ENCODE results near the gene FIBP.

Gene FIBP

DNA sequence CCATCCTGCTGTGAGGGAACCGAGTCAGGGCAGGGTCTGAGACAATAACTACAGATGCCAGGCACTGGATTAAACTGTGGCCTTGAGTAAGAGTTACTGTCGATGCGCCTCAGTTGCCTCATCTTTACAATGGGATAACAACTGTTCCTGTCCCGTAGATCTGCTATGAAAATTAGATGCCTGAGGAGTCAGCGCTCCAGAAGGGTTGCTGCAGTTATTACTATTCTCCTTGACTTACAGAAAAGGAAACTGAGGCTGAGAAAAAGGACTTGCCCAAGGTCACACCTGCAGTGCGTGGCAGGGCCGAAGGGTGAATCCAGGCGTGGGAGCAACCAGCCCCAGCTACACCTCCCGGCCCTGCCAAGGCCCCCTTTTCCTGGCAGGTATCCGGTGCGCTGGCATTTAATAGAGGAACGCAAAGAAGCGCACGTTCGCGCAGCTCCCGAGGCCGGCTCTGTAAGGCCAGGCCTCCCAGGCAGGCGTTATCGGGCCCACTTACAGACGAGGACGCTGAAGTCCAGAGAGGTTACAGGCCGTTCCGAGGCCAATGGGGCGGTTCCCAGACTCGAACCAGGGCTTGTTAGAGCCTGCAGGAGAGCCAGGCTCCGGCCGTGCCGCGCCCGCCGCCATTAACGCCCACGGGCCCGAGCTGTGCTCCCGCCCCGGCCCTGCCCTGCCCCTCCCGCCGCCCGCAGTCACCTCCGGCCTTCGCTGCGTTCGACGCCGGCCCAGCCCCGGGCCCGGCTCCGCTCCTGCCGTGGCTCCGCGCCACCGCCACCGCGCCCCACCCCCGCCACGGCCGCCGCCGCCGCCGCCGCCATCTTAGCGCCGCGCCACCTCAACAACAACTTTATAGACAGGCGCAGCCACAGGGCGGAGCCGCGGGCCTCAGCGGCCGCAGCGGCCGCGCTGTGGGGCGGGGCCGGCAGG is 30.2 kb upstream of the FIBP start, which contains the start of gene C11orf68:
C11orf68 (minus strand) TSS at position 852 of the 930 bp plus-strand sequence; CDS start at position 821, 31 bp downstream.
- Histone ChIP-seq H3K36me3 (ENCODE audit: insufficient read depth, low read length) (peaks cover 8% of the 10 kb centered on the region; the same call in 1 of the 2 replicates), H3F3A (ENCODE audit: low read depth) (no peaks in the 10 kb centered on the region), H3K27me3 (ENCODE audit: insufficient read depth, low read length, poor library complexity, severe bottlenecking) (no peaks in the 10 kb centered on the region), H3K4me3 (ENCODE audit: low read length, poor library complexity, severe bottlenecking) (peak within 1 kb of the TSS; percentile 99), H2AFZ (ENCODE audit: low read length) (peak within 1 kb of the TSS; percentile 94), H3K79me2 (ENCODE audit: insufficient read depth, low read length) (peaks cover 43% of the 10 kb centered on the region), H3K9me2 (replicated peaks; ENCODE audit: low read depth, low read length) (no peaks in the 10 kb centered on the region), H3K9me3 (ENCODE audit: insufficient read depth, low read depth, low read length) (no peaks in the 10 kb centered on the region), H3K9ac (ENCODE audit: low read depth, low read length, poor library complexity, severe bottlenecking) (peak within 1 kb of the TSS; percentile 93), H3K4me1 (ENCODE audit: insufficient read depth, low read length, poor library complexity, severe bottlenecking) (peaks cover 33% of the 10 kb centered on the region), H3K4me2 (ENCODE audit: low read depth, low read length, poor library complexity, severe bottlenecking) (peak within 1 kb of the TSS; percentile 98), H4K20me1 (ENCODE audit: insufficient read depth, low read length, poor library complexity, severe bottlenecking) (peaks cover 15% of the 10 kb centered on the region)
- no peak for TF ChIP-seq EZH2phosphoT487 (IDR thresholded peaks at IDR 0.05; ENCODE audit: borderline replicate concordance)
- TF ChIP-seq, protein P1, sequence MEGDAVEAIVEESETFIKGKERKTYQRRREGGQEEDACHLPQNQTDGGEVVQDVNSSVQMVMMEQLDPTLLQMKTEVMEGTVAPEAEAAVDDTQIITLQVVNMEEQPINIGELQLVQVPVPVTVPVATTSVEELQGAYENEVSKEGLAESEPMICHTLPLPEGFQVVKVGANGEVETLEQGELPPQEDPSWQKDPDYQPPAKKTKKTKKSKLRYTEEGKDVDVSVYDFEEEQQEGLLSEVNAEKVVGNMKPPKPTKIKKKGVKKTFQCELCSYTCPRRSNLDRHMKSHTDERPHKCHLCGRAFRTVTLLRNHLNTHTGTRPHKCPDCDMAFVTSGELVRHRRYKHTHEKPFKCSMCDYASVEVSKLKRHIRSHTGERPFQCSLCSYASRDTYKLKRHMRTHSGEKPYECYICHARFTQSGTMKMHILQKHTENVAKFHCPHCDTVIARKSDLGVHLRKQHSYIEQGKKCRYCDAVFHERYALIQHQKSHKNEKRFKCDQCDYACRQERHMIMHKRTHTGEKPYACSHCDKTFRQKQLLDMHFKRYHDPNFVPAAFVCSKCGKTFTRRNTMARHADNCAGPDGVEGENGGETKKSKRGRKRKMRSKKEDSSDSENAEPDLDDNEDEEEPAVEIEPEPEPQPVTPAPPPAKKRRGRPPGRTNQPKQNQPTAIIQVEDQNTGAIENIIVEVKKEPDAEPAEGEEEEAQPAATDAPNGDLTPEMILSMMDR (conservative IDR thresholded peaks at IDR 0.05; ENCODE audit: low read length): no peak

DNA sequence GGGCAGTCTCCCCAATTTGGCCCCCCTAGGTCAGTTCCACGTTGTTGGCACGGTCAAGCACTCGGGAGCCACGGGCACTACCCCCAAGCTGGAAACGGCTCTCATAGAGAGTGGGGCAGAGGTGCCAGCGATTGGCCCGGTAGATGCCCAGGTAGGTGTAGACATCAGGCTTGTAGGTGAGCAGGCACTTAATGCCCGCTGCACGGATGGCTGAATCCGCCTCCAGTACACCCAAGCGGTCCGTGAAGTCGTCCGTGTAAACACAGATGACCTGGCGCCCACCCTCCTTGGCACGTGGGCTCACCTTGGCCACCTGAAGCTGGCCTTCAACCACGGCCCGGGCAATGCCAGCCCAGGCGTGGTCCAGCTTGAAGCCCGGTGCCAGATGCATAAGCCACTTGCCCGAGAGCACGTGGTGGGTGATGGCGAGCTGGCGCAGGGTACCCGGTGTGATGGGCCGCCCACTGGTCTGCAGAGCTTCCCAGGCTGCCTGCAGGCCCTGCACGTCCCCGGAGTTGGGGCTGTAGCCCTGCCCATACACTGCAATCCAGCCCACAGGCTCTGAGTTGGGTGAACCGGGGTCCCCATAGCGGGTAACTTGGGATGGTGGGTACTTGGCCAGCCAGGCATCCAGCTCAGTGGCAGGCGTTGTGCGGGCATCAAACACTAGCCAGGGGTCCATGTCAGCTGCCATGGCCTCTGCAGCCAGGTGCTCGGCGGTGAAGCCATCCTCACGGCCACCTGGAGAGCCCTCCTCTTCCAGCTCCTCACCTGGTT is 29.4 kb upstream of the FIBP start:
- no peak overlapping the region for H2AFZ ChIP-seq (ENCODE audit: low read length)
- peak overlapping the region; percentile 99 for H3K4me3 ChIP-seq (ENCODE audit: low read length, poor library complexity, severe bottlenecking)
- H3K9me2 ChIP-seq (replicated peaks; ENCODE audit: low read depth, low read length): no peaks in the 10 kb centered on the region
- H3K4me1 ChIP-seq (ENCODE audit: insufficient read depth, low read length, poor library complexity, severe bottlenecking): peaks cover 33% of the 10 kb centered on the region
- peak overlapping the region; percentile 93 for H3K9ac ChIP-seq (ENCODE audit: low read depth, low read length, poor library complexity, severe bottlenecking)
- H3K79me2 ChIP-seq (ENCODE audit: insufficient read depth, low read length): peaks cover 43% of the 10 kb centered on the region
- peaks cover 6% of the 10 kb centered on the region; the same call in 1 of the 2 replicates for H3K36me3 ChIP-seq (ENCODE audit: insufficient read depth, low read length)
- H3K27me3 ChIP-seq (ENCODE audit: insufficient read depth, low read length, poor library complexity, severe bottlenecking): no peaks in the 10 kb centered on the region
- TF ChIP-seq, protein P1 (conservative IDR thresholded peaks at IDR 0.05; ENCODE audit: low read length): no peak
- TF ChIP-seq EZH2phosphoT487 (IDR thresholded peaks at IDR 0.05; ENCODE audit: borderline replicate concordance): no peak
- no peaks in the 10 kb centered on the region for H3K9me3 ChIP-seq (ENCODE audit: insufficient read depth, low read depth, low read length)
- peak overlapping the region; percentile 97 for H3K4me2 ChIP-seq (ENCODE audit: low read depth, low read length, poor library complexity, severe bottlenecking)
- H3F3A ChIP-seq (ENCODE audit: low read depth): no peaks in the 10 kb centered on the region
- H4K20me1 ChIP-seq (ENCODE audit: insufficient read depth, low read length, poor library complexity, severe bottlenecking): peaks cover 15% of the 10 kb centered on the region

DNA sequence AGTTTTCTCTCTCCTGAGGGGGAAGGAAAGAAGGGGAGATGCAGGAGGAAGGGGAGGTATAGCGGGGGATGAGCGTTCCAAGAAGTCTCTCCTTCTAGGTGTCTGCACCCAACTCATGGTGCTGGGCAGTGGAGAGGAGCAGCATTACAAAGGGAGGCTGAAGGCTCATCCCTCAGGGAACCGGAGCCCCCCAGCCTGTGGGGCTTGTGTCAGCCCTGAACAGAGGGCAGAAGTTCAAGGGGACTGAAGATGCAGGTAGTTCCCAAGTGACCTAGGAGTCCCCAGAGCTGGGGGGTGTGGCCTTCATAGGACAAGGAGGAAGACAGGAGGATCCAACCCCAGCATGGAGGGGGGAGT is 28.8 kb upstream of the FIBP start:
- Histone ChIP-seq H3K9ac (ENCODE audit: low read depth, low read length, poor library complexity, severe bottlenecking) (peak overlapping the region; percentile 93), H3K9me2 (replicated peaks; ENCODE audit: low read depth, low read length) (no peaks in the 10 kb centered on the region), H3F3A (ENCODE audit: low read depth) (no peaks in the 10 kb centered on the region), H3K79me2 (ENCODE audit: insufficient read depth, low read length) (peaks cover 43% of the 10 kb centered on the region), H3K36me3 (ENCODE audit: insufficient read depth, low read length) (no peaks in the 10 kb centered on the region; the same call in 1 of the 2 replicates), H3K4me3 (ENCODE audit: low read length, poor library complexity, severe bottlenecking) (peak overlapping the region; percentile 99), H3K9me3 (ENCODE audit: insufficient read depth, low read depth, low read length) (no peaks in the 10 kb centered on the region), H4K20me1 (ENCODE audit: insufficient read depth, low read length, poor library complexity, severe bottlenecking) (peaks cover 15% of the 10 kb centered on the region), H2AFZ (ENCODE audit: low read length) (no peak overlapping the region), H3K4me2 (ENCODE audit: low read depth, low read length, poor library complexity, severe bottlenecking) (peak overlapping the region; percentile 97), H3K27me3 (ENCODE audit: insufficient read depth, low read length, poor library complexity, severe bottlenecking) (no peaks in the 10 kb centered on the region), H3K4me1 (ENCODE audit: insufficient read depth, low read length, poor library complexity, severe bottlenecking) (peaks cover 33% of the 10 kb centered on the region)
- no peak for TF ChIP-seq EZH2phosphoT487 (IDR thresholded peaks at IDR 0.05; ENCODE audit: borderline replicate concordance)
- TF ChIP-seq, protein P1 (conservative IDR thresholded peaks at IDR 0.05; ENCODE audit: low read length): no peak
